Neural cell (in vitro differentiated cells): ENCODE measurements around the gene NUDT4. TPM values are rescaled to one million over a fixed set of nuclear protein-coding genes. Genes with fewer than 3 reads are reported as not detected.

Experiments used
- H2AFZ ChIP-seq: fragments of 200-600, 300-800 bp; sonication (generic), shearing (Covaris generic); 2 replicates; pipeline ENCODE4 v1.6.0; 2014; ENCODE audit warnings: low read depth, mild to moderate bottlenecking, antibody characterized with exemption, low read length, moderate library complexity
- H3F3A ChIP-seq: fragments of 200-600 bp; shearing (Covaris generic); 2 replicates; pipeline ENCODE4 v1.6.1; 2016; ENCODE audit warnings: mild to moderate bottlenecking, moderate library complexity, mixed read lengths, antibody characterized with exemption, low read length; ENCODE audit not compliant: insufficient read depth, poor library complexity, severe bottlenecking
- H3K27ac ChIP-seq: fragments of 200-600, 300-800 bp; sonication (generic), shearing (Covaris generic); 2 replicates; pipeline ENCODE4 v1.5.1; 2014; ENCODE audit warnings: mild to moderate bottlenecking, low read length, moderate library complexity
- H3K27me3 ChIP-seq: fragments of 300-800, 200-600 bp; sonication (generic), shearing (Covaris generic); 2 replicates; pipeline ENCODE4 v1.6.0; 2014; ENCODE audit warnings: mild to moderate bottlenecking, low read depth, low read length, moderate library complexity; ENCODE audit not compliant: insufficient read depth
- H3K36me3 ChIP-seq: fragments of 300-800, 200-600 bp; sonication (generic), shearing (Covaris generic); 2 replicates; pipeline ENCODE4 v1.5.1; 2014; ENCODE audit warnings: mild to moderate bottlenecking, antibody characterized with exemption, low read length, moderate library complexity; ENCODE audit not compliant: insufficient read depth
- H3K4me2 ChIP-seq: fragments of 300-800, 200-600 bp; sonication (generic), shearing (Covaris generic); 2 replicates; pipeline ENCODE4 v1.6.0; 2014; ENCODE audit warnings: mild to moderate bottlenecking, low read length
- H3K4me3 ChIP-seq: fragments of 300-800, 200-600 bp; sonication (generic), shearing (Covaris generic); 2 replicates; pipeline ENCODE4 v1.5.1; 2014; ENCODE audit warnings: mild to moderate bottlenecking, low read length, moderate library complexity
- H3K79me2 ChIP-seq: fragments of 200-600 bp; shearing (Covaris generic); replicated peaks from 2 replicates; pipeline ENCODE4 v1.6.0; 2014; ENCODE audit warnings: mild to moderate bottlenecking, low read length, moderate library complexity; ENCODE audit not compliant: insufficient read depth
- H3K9ac ChIP-seq: fragments of 300-800, 200-600 bp; sonication (generic), shearing (Covaris generic); 2 replicates; pipeline ENCODE4 v1.6.1; 2016; ENCODE audit warnings: mild to moderate bottlenecking, low read length, mixed read lengths
- H3K9me2 ChIP-seq: fragments of 200-600 bp; shearing (Covaris generic); 2 replicates; pipeline ENCODE4 v1.6.1; 2016; ENCODE audit warnings: mild to moderate bottlenecking, low read length, mixed read lengths; ENCODE audit not compliant: insufficient read depth
- H3K9me3 ChIP-seq: fragments of 200-600, 300-800 bp; sonication (generic), shearing (Covaris generic); 2 replicates; pipeline ENCODE4 v1.6.1; 2016; ENCODE audit warnings: mild to moderate bottlenecking, mixed run types, low read length, moderate library complexity, mixed read lengths
- H4K20me1 ChIP-seq: fragments of 200-600 bp; shearing (Covaris generic); 2 replicates; pipeline ENCODE4 v1.6.1; 2016; ENCODE audit warnings: mild to moderate bottlenecking, mixed run types; ENCODE audit not compliant: insufficient read depth
- EP300 ChIP-seq: fragments of 450-650 bp; conservative IDR thresholded peaks from 2 replicates; pipeline ENCODE4 v1.6.1; 2014; ENCODE audit warnings: antibody characterized with exemption, mild to moderate bottlenecking, moderate library complexity; ENCODE audit not compliant: poor library complexity, severe bottlenecking
- EZH2 ChIP-seq: fragments of 200-600, 300-800 bp; shearing (Covaris generic), sonication (generic); IDR thresholded peaks from 2 replicates; pipeline ENCODE4 v1.6.1; 2014; ENCODE audit warnings: antibody characterized with exemption, low read length, borderline replicate concordance, mild to moderate bottlenecking; ENCODE audit not compliant: insufficient read depth, poor library complexity, severe bottlenecking
- MXI1 ChIP-seq: fragments of 450-650 bp; conservative IDR thresholded peaks from 2 replicates; pipeline ENCODE4 v1.6.1; 2014; ENCODE audit warnings: antibody characterized with exemption, mild to moderate bottlenecking; ENCODE audit not compliant: poor library complexity, severe bottlenecking
- POLR2AphosphoS5 ChIP-seq: IDR thresholded peaks from 2 replicates; pipeline ENCODE4 v1.6.1; 2012
- RAD21 ChIP-seq: fragments of 450-650 bp; conservative IDR thresholded peaks from 2 replicates; pipeline ENCODE4 v1.6.1; 2014; ENCODE audit warnings: antibody characterized with exemption, mild to moderate bottlenecking, moderate library complexity
- SMC3 ChIP-seq: fragments of 450-650 bp; conservative IDR thresholded peaks from 2 replicates; pipeline ENCODE4 v1.6.1; 2014; ENCODE audit warnings: antibody characterized with exemption, mild to moderate bottlenecking, moderate library complexity; ENCODE audit not compliant: poor library complexity
- TAF1 ChIP-seq: IDR thresholded peaks from 2 replicates; pipeline ENCODE4 v1.6.1; 2012; ENCODE audit warnings: low read depth
- polyA plus RNA-seq: library from polyadenylated mRNA; depleted of rRNA; stranded (reverse); fragments of >200 nt; gene quantifications from 2 replicates; pipeline ENCODE4 v1.2.3, GENCODE V29; 2014
- TF ChIP-seq, protein P1 (sequence below): IDR thresholded peaks from 2 replicates; pipeline ENCODE4 v1.6.1; 2012; ENCODE audit warnings: borderline replicate concordance
- TF ChIP-seq, protein P2 (sequence below): fragments of 450-650 bp; IDR thresholded peaks from 2 replicates; pipeline ENCODE4 v1.5.1; 2014; ENCODE audit warnings: antibody characterized with exemption, mild to moderate bottlenecking, moderate library complexity; ENCODE audit not compliant: poor library complexity, severe bottlenecking

NUDT4 gene
- polyA plus RNA-seq, 1 donor from 2014 or later = 39.9 TPM

DNA sequence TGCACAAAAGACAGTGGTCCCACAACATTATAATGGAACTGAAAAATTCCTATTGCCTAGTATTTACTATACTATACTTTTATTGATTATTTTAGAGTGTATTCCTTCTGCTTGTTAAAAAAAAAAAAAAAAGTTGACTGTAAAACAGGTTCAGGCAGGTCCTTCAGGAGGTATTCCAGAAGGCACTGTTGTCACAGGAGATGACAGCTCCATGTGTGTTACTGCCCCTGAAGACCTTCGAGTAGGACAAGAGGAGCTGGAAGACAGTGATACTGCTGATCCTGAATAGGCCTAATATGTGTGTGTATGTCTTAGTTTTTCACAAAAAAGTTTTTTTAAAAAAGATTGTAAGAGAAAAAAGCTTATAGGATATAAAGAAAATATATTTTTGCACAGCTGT is 51.7 kb downstream of the NUDT4 start:
- Histone ChIP-seq H4K20me1 (no peaks in the 10 kb centered on the region), H3K4me3 (no peak overlapping the region), H3K27me3 (no peaks in the 10 kb centered on the region), H2AFZ (no peak overlapping the region), H3F3A (peaks cover 6% of the 10 kb centered on the region), H3K27ac (no peak overlapping the region), H3K79me2 (peaks cover 83% of the 10 kb centered on the region), H3K9me3 (no peaks in the 10 kb centered on the region), H3K4me2 (no peak overlapping the region), H3K9ac (no peak overlapping the region), H3K9me2 (no peaks in the 10 kb centered on the region), H3K36me3 (no peaks in the 10 kb centered on the region)
- TF ChIP-seq EP300 (no peak), RAD21 (no peak)

GRCh38 chr12:93429852-93430251 is 52.1 kb downstream of the NUDT4 start:
- peaks cover 83% of the 10 kb centered on the region for H3K79me2 ChIP-seq
- no peaks in the 10 kb centered on the region for H3K27me3 ChIP-seq
- no peaks in the 10 kb centered on the region for H3K9me3 ChIP-seq
- H3K9me2 ChIP-seq = no peaks in the 10 kb centered on the region
- no peaks in the 10 kb centered on the region for H3K36me3 ChIP-seq
- no peak overlapping the region for H3K4me3 ChIP-seq
- H3F3A ChIP-seq = peaks cover 6% of the 10 kb centered on the region
- no peak overlapping the region for H3K9ac ChIP-seq
- no peak overlapping the region for H3K4me2 ChIP-seq
- no peaks in the 10 kb centered on the region for H4K20me1 ChIP-seq
- TF ChIP-seq, protein P1, sequence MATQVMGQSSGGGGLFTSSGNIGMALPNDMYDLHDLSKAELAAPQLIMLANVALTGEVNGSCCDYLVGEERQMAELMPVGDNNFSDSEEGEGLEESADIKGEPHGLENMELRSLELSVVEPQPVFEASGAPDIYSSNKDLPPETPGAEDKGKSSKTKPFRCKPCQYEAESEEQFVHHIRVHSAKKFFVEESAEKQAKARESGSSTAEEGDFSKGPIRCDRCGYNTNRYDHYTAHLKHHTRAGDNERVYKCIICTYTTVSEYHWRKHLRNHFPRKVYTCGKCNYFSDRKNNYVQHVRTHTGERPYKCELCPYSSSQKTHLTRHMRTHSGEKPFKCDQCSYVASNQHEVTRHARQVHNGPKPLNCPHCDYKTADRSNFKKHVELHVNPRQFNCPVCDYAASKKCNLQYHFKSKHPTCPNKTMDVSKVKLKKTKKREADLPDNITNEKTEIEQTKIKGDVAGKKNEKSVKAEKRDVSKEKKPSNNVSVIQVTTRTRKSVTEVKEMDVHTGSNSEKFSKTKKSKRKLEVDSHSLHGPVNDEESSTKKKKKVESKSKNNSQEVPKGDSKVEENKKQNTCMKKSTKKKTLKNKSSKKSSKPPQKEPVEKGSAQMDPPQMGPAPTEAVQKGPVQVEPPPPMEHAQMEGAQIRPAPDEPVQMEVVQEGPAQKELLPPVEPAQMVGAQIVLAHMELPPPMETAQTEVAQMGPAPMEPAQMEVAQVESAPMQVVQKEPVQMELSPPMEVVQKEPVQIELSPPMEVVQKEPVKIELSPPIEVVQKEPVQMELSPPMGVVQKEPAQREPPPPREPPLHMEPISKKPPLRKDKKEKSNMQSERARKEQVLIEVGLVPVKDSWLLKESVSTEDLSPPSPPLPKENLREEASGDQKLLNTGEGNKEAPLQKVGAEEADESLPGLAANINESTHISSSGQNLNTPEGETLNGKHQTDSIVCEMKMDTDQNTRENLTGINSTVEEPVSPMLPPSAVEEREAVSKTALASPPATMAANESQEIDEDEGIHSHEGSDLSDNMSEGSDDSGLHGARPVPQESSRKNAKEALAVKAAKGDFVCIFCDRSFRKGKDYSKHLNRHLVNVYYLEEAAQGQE = no peak
- TF ChIP-seq MXI1 (no peak), POLR2AphosphoS5 (no peak), RAD21 (no peak), TAF1 (no peak), EP300 (no peak), EZH2 (no peak), SMC3 (no peak)
- TF ChIP-seq, protein P2, sequence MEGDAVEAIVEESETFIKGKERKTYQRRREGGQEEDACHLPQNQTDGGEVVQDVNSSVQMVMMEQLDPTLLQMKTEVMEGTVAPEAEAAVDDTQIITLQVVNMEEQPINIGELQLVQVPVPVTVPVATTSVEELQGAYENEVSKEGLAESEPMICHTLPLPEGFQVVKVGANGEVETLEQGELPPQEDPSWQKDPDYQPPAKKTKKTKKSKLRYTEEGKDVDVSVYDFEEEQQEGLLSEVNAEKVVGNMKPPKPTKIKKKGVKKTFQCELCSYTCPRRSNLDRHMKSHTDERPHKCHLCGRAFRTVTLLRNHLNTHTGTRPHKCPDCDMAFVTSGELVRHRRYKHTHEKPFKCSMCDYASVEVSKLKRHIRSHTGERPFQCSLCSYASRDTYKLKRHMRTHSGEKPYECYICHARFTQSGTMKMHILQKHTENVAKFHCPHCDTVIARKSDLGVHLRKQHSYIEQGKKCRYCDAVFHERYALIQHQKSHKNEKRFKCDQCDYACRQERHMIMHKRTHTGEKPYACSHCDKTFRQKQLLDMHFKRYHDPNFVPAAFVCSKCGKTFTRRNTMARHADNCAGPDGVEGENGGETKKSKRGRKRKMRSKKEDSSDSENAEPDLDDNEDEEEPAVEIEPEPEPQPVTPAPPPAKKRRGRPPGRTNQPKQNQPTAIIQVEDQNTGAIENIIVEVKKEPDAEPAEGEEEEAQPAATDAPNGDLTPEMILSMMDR = no peak
- H3K27ac ChIP-seq = no peak overlapping the region
- no peak overlapping the region for H2AFZ ChIP-seq

DNA sequence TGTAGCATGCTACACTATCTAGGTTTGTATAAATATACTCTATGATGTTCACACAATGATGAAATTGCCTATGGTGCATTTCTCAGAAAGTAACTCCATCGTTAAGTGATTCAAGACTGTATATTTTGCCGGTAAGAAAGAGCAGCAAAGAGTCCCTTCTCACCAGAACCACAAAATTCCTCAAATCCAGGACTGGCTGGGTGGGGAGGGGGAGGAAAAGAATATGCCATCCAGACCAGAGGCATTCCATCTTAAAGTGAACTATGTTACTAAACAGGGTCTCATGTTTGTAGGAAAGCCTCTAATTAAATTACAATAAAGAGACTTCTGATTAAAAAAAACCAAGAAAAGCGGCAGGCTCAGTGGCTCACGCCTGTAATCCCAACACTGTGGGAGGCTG is 52.6 kb downstream of the NUDT4 start:
- H3K79me2 ChIP-seq = peaks cover 82% of the 10 kb centered on the region
- no peak overlapping the region for H3K9ac ChIP-seq
- no peaks in the 10 kb centered on the region for H4K20me1 ChIP-seq
- H3K4me3 ChIP-seq = no peak overlapping the region
- no peak overlapping the region for H3K27ac ChIP-seq
- no peaks in the 10 kb centered on the region for H3K9me2 ChIP-seq
- peaks cover 6% of the 10 kb centered on the region for H3F3A ChIP-seq
- no peak overlapping the region for H2AFZ ChIP-seq
- H3K4me2 ChIP-seq = no peak overlapping the region
- H3K9me3 ChIP-seq = no peaks in the 10 kb centered on the region
- no peaks in the 10 kb centered on the region for H3K27me3 ChIP-seq
- TF ChIP-seq MXI1 (no peak), TAF1 (no peak), EZH2 (no peak), RAD21 (no peak), POLR2AphosphoS5 (no peak), SMC3 (no peak), EP300 (no peak)
- TF ChIP-seq, protein P1 = no peak
- TF ChIP-seq, protein P2 = no peak
- H3K36me3 ChIP-seq = no peaks in the 10 kb centered on the region
